Stimulated activated CD8-positive, alpha-beta memory T cell treated with anti-CD3 and anti-CD28 coated beads, Interleukin-12 subunit alpha, Interleukin-12 subunit beta, amount 100 ng/mL, for 1 hour (primary cell): ENCODE measurements around the gene FGD5.
"Not testable (repeated sequence)": the region's sequence is repeated elsewhere in the genome, so short reads cannot be mapped to it uniquely, and the experiment has no call there.

Source experiments
- DNase-seq: peaks from one replicate; pipeline ENCODE4 v3.0.0-alpha.2; 2020; ENCODE audit warnings: low read depth

Gene FGD5

GRCh38 chr3:14805961-14806537 lies 12.7 kb upstream of the FGD5 start:
- no peak for DNase-seq

DNA sequence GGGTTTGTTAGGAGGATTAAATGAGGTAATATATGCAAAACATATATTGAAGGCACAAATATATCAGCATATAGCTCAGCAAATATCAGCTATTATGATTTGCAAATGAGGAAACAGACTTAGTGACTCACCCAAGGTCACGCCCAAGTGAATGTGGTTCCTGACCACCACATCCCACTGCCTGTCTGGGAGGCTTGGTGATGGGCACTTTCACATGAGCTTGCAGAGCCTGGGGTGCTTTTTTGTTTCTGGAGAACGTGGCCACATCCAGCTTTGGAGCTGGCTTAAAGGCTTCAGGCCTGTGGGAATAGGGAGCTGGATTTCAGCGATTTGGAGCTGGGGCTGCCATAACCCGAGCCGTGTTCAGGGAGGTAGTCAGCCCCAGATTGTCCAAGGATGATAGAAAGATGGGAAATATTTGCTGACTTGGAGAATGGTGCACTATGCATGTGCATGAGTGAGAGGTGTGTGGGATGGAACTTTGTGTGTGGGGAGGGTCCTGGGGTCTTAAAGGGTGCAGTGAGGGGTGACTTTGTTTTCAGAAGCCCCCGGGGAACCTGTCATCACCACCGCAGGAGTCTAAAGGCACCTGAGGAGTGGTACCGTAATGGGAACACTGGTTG lies 12.0 kb upstream of the FGD5 start:
- no peak for DNase-seq

- DNase-seq = no peak
Observed at GRCh38 chr3:14808025-14808424, 10.7 kb upstream of the FGD5 start.

- DNase-seq = no peak
Observed at GRCh38 chr3:14808502-14809266, 10.1 kb upstream of the FGD5 start.

- not testable (repeated sequence) for DNase-seq
Observed at GRCh38 chr3:14809611-14810010, 9.2 kb upstream of the FGD5 start.

DNA sequence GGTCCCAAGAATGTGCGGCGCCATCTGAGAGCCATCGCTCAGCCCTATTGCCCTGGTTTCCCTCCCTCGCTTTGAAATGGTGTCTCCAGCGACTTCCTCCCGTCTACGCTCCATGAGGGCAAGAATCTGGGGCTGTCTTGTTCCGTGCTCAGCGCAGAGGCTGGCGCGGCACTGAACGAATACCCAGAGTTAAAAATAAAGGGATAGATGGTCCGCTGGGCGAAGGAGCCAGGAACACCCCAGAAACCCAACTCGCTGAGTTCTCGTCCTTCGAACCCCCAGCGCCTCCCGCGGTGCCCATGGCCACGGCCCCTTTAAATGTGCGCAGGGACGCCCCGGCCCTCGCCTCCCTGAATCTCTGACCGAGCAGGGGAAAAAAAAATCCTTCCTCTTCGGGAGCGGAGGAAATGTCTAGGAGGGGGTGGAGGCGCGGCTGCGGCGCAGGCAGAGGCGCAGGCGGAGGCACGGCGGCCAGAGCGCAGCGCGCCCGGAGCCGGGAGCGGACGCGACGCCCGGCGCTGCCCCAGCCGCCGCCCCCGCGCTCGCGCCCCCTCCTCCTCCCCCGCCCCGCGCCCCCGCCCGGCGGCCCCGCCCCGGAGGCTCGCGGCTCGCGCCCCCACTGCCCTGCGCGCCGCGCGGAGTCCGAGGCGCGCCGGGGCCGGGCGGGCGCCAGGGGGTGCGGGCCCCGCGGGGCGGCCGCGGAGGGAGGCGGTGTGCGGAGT lies 8.5 kb upstream of the FGD5 start:
- no peak for DNase-seq

DNA sequence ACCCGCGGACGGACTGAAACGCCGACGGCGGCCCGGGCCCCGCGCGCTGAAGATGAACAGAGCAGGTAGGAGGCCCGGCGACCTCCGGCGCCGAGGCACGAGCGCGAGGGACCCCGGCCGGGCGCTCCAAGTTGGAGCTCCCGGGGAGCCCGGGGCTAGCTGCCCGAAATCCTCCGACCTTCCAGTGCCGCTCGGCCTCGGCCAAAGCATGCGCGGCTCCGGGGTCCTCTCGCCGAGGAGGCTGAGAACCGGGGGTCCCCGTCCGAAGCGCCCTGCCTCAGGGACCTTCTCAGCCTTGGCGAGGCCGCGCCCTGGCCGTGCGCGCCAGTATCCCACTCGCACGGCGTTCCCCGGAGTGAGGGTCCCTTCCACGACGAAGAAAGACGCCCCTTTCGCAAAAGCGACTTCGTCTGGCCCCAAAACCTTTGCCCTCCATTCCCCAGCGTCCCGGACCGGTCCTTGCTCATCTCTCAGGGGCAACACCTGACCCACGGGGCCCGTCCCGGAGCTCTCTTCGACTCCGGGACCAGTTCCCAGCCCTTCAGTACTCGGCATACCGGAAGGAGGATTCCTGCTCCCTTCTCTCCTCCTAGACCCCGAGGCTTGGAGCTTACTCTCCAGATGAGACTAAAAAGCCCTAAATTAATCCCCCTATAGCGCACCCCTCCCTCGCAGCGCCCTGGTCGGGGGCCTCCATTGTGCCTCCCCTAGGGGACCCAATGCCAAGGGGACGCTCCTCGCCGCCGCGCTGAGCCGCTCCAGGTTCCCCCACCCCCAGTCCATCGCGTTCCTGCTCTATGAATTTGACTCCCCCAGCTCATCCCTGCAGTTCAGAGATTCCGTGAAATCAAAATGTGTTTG lies 7.7 kb upstream of the FGD5 start:
- DNase-seq = no peak

DNA sequence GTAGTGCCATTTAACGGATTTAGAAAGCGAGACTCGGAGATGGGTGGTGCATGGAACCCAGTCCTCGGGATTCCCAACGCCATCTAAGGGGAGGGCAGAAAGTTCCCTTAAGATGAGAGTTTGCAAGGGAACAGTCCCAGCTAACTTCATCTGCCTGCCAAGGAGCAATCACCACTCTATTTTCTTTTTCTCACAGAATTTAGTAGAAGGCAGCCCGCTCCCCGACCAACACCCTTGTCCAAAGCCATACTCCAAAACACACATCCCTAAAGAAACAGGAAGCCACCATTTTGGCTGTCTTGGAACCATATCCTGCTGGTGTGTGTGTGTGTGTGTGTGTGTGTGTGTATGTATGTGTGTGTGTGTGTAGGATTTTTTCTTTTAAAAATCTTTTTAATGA lies 7.1 kb upstream of the FGD5 start:
- DNase-seq = no peak

DNA sequence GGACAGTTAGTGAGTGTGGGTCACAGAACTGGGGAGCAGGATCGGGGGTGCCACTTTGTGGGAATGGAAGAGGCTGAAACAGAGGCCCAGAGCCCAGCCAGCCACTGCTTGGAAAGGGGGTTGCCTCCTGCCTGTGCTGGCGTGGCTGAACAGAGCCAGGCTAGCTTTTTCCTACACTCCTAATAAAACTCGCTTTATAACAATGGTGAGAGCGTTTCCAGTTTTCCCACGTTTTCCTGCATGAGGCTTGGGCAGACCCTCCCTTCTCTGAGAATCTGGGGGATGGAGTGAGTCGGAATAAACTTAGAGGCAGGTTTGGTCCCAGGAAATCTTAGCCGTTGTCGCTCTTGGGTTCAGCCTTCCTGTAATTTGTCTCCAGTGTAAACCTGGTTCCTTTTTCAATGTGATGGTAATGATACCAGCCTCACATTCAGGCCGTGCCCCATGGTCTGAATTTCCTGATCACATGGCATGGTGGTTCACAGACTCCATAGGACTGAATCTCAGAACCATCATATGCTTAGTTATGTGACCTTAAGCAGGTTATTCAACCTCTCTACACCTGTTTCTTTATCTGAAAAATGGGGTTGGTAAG lies 6.5 kb upstream of the FGD5 start:
- no peak for DNase-seq

DNA sequence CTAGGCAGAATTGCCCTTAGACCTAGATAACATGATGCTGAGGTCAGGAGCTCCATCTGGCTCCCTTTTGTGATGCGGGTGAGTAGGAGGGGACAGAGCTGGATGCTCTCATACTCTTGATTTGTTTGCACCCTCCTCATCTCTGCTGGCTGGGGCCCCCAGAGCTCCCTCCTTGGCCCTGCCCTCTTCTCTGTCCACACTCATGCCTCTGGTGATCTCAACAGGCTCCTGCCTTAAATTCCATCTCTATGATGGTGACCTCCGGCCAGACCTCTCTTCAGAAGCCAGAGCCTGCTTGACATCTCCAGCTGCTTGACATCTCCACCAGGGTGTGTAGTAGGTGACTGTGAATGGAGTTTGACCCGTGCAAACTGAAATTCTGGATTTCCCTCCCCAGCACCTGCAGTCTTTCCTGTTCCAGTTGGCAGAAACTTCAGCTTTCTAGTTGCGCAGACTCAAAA lies 4.3 kb upstream of the FGD5 start:
- DNase-seq = no peak

GRCh38 chr3:14816359-14816758 lies 2.4 kb upstream of the FGD5 start:
- no peak for DNase-seq

DNA sequence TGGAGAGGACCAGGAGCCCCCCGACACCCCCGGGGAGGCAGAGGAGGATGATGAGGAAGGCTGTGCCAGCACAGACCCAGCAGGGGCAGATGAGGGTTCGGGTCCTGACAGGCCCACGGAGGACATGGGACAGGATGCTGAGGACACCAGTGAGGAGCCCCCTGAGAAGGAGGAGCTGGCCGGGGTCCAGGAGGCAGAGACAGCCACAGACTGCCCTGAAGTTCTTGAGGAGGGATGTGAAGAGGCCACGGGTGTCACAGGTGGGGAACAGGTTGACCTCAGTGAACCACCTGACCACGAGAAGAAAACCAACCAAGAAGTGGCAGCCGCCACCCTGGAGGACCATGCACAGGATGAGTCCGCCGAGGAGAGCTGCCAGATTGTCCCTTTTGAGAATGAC lies 909 bp downstream of the FGD5 start:
- DNase-seq = no peak

DNA sequence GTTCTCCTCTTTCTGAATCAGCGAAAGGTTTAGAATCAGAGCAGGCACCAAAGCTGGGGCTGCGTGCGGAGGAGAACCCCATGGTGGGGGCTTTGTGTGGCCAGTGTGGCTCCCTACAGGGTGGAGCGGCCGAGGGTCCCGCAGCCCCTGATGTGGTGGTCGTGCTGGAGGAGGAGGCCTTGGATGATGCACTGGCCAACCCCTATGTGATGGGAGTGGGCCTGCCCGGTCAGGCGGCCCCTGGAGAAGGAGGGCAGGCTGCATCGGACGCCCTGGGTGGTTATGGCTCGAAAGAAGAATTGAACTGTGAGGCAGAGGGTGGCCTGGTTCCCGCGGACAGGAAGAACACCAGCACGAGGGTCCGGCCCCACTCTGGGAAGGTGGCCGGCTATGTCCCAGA lies 1.4 kb downstream of the FGD5 start:
- DNase-seq = no peak

DNA sequence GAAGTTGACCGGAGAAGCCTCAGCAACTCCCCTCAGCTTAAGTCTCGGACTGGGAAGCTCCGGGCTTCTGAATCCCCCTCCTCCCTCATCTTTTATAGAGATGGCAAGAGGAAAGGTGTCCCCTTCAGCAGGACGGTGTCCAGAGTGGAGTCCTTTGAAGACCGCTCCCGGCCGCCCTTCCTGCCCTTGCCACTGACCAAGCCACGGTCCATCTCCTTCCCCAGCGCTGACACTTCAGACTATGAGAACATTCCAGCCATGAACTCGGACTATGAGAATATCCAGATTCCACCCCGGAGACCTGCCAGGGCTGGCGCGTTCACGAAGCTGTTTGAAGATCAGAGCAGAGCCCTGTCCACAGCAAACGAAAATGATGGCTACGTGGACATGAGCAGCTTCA lies 2.4 kb downstream of the FGD5 start:
- DNase-seq = no peak

GRCh38 chr3:14822134-14822533 lies 3.4 kb downstream of the FGD5 start:
- DNase-seq = no peak

DNA sequence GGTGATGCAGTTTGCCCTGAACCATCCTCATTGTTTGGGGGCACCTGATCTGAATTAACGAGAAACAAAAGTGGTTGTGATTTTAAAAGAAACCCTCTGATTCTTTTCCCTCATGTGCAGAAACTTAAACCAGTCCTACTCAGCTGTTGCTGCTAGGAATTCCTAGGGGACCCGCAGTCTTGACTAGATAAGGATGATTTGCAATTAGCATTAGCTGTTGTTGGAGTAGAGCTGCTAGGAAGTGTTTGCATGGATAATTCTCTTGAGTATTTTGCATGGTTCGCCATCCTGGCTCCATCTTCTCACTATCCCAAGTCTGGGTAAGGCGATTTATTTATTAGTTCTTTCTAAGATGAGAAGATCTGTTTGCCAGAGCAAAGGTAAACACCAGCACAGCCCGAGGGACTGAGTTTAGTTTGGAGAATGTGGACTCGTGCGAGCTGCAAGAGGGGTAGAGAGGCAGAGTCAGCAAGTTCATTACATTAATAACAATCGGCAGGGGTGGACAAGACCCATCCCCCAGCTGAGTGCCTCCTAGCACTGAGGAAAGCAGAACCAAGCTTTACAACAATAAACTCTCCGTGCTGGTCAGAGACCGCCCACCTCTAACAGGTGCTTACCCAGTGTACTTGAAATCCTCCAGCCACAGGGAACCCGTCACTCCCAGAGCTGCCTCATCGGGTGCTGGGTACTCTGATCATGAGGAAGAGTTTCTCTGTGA lies 4.1 kb downstream of the FGD5 start:
- no peak for DNase-seq

- DNase-seq = no peak
Observed at GRCh38 chr3:14823393-14823792, 4.6 kb downstream of the FGD5 start.

DNA sequence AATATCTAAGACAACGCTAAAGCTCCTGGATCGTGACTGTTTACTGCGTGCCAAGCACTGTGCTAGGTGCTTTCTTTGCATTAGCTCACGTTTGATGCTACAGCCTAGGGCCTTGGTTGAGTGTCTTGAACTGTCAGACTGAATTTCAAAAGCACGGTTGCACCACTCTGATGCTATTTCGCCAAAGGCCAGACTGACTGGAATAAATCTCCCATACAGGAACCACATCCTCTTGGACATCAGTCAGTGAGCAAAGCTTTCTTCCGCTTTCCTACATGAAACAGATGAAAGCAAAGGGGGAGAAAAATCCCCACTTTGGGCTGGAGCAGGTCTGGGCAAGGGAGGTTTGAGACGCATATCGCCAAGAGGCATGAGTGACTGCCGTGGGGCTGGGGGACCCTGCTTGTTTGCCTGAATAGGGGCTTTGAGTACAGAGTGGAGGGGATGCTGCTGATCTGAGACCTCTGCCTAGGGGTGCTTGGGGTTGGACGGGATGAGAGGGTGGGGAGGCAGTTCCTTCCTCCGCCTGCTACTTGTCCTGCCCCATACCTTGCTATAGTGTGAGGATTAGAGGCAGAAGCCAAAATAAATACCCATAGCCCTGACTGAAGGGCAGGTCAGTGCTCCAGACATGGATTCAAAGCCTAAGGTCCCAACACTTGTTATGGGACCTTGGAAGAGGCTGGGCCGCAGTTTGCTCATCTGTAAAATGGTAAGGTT lies 5.3 kb downstream of the FGD5 start:
- DNase-seq = no peak

GRCh38 chr3:14824646-14825045 lies 5.9 kb downstream of the FGD5 start:
- DNase-seq = no peak

DNA sequence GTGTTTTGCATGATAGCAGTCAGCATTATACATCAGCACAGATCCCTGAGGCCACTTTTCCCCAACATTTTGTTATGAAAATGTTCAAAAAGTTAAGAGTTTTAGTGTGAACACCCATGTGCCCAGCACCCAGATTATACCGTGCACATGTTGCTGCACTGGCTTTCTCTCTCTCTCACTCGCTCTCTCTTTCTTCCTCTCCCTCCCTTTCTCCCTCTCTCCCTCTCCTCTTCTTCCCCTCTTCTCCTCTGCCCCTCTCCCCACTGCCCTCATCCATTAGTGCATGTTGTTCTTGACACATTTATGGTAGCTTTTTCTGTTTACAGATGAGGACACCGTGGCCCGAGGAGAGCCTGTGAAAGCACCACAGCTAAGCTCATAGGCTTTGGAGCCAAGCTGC lies 7.3 kb downstream of the FGD5 start:
- DNase-seq = no peak
